GM12873 (cell line): ENCODE measurements around the gene TMC7.

Source experiments
- TF ChIP-seq, protein P1 (sequence below): IDR thresholded peaks from 2 replicates; pipeline ENCODE4 v1.5.1; 2012; ENCODE audit warnings: low read depth, mild to moderate bottlenecking, moderate library complexity, low read length, control low read depth; ENCODE audit not compliant: insufficient read depth; ENCODE audit errors: missing control alignments

The TMC7 gene

DNA sequence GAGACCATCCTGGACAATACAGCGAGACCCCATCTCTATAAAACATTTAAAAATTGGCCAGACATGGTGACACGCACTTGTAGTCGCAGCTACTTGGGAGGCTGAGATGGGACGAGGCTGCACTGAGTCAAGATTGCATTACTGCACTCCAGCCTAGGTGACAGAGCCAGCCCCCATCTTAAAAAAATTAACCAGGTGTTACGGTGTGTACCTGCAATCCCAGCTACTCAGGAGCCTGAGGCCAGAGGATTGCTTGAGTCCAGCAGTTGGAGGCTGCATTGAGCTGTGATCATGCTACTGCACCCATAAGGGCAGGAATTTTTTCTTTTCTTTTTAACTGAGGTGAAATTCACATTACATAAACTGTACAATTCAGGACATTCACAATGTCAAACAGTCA, 16.9 kb upstream of the TMC7 start:
- TF ChIP-seq, protein P1, sequence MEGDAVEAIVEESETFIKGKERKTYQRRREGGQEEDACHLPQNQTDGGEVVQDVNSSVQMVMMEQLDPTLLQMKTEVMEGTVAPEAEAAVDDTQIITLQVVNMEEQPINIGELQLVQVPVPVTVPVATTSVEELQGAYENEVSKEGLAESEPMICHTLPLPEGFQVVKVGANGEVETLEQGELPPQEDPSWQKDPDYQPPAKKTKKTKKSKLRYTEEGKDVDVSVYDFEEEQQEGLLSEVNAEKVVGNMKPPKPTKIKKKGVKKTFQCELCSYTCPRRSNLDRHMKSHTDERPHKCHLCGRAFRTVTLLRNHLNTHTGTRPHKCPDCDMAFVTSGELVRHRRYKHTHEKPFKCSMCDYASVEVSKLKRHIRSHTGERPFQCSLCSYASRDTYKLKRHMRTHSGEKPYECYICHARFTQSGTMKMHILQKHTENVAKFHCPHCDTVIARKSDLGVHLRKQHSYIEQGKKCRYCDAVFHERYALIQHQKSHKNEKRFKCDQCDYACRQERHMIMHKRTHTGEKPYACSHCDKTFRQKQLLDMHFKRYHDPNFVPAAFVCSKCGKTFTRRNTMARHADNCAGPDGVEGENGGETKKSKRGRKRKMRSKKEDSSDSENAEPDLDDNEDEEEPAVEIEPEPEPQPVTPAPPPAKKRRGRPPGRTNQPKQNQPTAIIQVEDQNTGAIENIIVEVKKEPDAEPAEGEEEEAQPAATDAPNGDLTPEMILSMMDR = no peak

DNA sequence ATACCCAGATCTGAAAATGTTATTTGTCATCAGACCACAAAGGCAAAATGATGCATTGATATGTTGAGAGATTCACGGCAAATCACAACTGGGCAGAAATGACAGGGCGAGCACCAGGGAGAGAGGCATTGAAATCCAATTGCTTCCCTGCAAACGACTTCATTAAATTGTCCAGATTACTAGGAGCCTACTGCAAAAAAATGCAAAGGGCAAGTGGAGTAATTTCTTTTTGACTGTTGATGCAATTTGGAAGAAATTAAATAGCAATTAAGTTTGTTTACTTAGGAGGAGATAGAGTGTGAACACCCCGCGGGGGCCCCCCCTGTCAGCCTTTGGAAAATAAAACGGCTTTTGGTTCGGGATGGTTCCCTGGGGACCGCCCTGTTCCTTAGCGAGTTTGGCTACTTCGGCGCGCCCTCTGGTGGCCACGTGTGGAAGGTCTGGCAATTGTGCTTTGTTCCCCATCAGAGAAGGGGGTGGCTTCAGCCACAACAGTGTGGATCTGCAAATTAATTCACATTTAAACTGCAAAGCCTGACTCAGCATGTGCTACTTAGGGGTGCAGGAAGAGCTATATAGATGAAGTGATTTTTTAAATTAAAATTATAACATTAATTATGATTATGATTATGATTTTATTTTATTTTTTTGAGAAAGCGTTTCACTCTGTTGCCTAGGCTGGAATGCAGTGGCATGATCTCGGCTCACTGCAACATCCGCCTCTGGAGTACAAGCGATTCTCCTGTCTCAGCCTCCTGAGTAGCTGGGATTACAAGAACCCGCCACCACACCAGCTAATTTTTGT, 14.5 kb upstream of the TMC7 start:
- TF ChIP-seq, protein P1 = peak; percentile 86

DNA sequence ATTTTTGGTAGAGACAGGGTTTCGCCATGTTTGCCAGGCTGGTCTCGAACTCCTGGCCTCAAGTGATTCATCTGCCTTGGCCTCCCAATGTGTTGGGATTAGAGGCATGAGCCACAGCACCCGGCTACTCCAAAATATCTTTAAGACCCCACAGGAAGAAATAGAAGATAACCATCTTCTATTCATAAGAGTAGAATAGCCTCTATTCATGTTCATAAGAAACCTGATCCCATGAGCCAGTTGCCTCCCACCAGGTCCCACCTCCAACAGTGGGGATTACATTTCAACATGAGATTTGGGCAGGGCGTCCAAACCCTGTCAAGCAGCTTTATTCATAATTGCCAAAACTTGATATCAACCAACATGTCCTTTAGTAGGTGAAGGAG, 13.9 kb upstream of the TMC7 start:
- TF ChIP-seq, protein P1 = no peak

DNA sequence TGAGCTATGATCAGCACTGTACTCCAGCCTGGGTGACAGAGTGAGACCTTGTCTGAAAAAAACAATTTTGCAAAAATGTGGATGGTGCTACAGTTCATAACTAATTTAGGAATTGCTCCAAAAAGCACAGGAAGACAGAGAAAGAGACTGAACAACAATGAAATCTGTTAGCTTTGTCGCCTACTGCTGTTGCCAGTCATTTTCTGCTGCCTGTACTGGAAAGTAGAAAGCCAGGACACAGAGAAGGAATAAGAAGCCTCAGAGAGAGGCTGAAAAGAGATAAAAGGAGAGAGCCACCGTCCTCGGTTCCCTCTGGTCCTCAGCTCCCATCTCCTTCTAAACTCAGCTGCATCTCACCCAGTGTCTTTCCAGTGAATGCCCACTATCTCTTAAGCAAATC, 8.6 kb upstream of the TMC7 start:
- TF ChIP-seq, protein P1 = no peak

DNA sequence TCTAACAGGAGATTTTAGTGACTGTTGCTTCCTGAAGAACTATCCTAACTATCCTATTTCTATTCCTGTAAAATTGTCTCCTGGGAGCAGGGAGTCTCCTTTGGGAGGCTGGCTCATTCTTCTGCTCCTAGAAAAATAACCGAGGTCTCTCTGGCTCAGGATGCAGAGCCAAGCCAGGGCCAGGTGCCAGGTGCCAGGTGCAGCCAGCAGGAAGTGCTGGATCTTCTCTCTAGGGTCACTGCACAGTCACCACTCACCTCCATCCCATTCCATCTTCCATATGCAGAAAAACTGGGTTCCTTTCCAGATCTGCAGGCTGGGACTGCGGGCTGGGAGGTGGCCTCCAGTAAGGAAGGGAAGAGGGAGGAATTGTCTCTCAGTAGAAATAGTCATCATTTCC, 3.8 kb upstream of the TMC7 start:
- TF ChIP-seq, protein P1 = no peak

DNA sequence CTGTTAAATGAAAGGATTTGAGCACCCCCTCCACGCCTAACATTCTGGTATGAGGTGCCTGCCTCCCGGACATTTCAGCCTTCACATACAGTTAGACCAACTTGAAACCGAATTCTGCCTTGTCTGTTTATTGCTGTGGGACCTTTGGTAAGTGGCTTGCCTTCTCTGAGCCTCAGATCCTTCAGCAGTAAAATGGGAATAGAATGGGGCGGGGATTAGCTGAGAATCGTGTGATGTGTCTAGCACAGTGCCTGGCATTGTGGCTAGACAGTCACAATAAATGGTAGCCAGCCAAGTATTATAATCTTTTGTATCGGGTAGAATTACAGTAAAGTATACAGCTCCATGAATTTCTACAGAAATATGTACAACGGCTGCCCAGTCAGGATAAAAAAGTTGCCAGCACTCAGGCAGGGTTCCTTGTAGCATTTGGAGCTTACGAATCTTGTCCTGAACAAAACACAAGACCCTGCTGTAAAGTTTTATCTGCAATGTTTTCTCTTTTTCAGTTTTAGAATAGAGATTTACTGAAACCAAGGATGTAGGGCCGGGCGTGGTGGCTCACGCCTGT, 786 bp downstream of the TMC7 start:
- TF ChIP-seq, protein P1 = no peak

DNA sequence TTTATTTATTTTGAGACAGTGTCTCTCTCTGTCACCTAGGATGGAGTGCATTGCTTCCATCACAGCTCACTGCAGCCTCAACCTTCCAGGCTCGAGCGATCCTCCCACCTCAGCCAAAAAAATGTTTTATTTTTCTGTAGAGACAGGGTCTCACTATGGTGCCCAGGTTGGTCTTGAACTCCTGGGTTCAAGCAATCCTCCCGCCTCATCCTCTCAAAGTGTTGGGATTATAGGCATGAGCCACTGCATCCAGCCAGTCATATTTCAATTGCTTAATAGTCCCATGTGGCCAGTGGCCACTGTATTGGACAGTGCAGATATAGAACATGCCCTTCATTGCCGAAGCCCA, 15.3 kb downstream of the TMC7 start:
- TF ChIP-seq, protein P1 = no peak
